SK-N-SH treated with all-trans-retinoic acid at 6 μM for 48 hours (cell line): ENCODE results near the gene GRM3.

ENCODE experiments used
- ARNTL ChIP-seq: fragments of 450-650 bp; formaldehyde crosslinking; IDR thresholded peaks from 2 replicates; pipeline ENCODE4 v1.5.0; 2020; ENCODE audit warnings: low read depth, mild to moderate bottlenecking, moderate library complexity, borderline replicate concordance
- ISL1 ChIP-seq: fragments of 250-450 bp; sonication (Bioruptor Pico); IDR thresholded peaks from 2 replicates; pipeline ENCODE4 v2.1.2; 2022; ENCODE audit warnings: mild to moderate bottlenecking, moderate library complexity
- PPARA ChIP-seq: fragments of 250-450 bp; sonication (Bioruptor Pico); IDR thresholded peaks from 2 replicates; pipeline ENCODE4 v1.5.0; 2020; ENCODE audit warnings: mild to moderate bottlenecking, borderline replicate concordance
- RARB ChIP-seq: fragments of 250-450 bp; sonication (Bioruptor Pico); IDR thresholded peaks from 2 replicates; pipeline ENCODE4 v1.8.0; 2021; ENCODE audit warnings: mild to moderate bottlenecking, moderate library complexity
- ZFP3 ChIP-seq: fragments of 250-450 bp; sonication (Bioruptor Pico); IDR thresholded peaks from 2 replicates; pipeline ENCODE4 v1.5.0; 2020; ENCODE audit warnings: mild to moderate bottlenecking, moderate library complexity
- ZFP30 ChIP-seq: fragments of 450-650 bp; formaldehyde crosslinking; IDR thresholded peaks from 2 replicates; pipeline ENCODE4 v1.5.0; 2022; ENCODE audit warnings: mild to moderate bottlenecking, moderate library complexity
- TF ChIP-seq, protein P1 (sequence below): fragments of 250-450 bp; sonication (Bioruptor Pico); IDR thresholded peaks from 2 replicates; pipeline ENCODE4 v1.8.0; 2020; ENCODE audit warnings: mild to moderate bottlenecking, moderate library complexity, borderline replicate concordance
- TF ChIP-seq, protein P2 (sequence below): fragments of 250-450 bp; sonication (Bioruptor Pico); IDR thresholded peaks from 2 replicates; pipeline ENCODE4 v1.5.1; 2020; ENCODE audit warnings: low read depth, mild to moderate bottlenecking, moderate library complexity

GRCh38 chr7:86900886-86901285, 257.2 kb downstream of the GRM3 start:
- TF ChIP-seq, protein P1, sequence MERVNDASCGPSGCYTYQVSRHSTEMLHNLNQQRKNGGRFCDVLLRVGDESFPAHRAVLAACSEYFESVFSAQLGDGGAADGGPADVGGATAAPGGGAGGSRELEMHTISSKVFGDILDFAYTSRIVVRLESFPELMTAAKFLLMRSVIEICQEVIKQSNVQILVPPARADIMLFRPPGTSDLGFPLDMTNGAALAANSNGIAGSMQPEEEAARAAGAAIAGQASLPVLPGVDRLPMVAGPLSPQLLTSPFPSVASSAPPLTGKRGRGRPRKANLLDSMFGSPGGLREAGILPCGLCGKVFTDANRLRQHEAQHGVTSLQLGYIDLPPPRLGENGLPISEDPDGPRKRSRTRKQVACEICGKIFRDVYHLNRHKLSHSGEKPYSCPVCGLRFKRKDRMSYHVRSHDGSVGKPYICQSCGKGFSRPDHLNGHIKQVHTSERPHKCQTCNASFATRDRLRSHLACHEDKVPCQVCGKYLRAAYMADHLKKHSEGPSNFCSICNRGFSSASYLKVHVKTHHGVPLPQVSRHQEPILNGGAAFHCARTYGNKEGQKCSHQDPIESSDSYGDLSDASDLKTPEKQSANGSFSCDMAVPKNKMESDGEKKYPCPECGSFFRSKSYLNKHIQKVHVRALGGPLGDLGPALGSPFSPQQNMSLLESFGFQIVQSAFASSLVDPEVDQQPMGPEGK (CRISPR knock-in tag) = no peak
- TF ChIP-seq PPARA = no peak
- no peak for TF ChIP-seq RARB (CRISPR knock-in tag)
- no peak for TF ChIP-seq ZFP30 (CRISPR knock-in tag)
- no peak for TF ChIP-seq ARNTL (CRISPR knock-in tag)
- TF ChIP-seq, protein P2, sequence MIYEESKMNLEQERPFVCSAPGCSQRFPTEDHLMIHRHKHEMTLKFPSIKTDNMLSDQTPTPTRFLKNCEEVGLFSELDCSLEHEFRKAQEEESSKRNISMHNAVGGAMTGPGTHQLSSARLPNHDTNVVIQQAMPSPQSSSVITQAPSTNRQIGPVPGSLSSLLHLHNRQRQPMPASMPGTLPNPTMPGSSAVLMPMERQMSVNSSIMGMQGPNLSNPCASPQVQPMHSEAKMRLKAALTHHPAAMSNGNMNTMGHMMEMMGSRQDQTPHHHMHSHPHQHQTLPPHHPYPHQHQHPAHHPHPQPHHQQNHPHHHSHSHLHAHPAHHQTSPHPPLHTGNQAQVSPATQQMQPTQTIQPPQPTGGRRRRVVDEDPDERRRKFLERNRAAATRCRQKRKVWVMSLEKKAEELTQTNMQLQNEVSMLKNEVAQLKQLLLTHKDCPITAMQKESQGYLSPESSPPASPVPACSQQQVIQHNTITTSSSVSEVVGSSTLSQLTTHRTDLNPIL (CRISPR knock-in tag) = no peak
- no peak for TF ChIP-seq ZFP3 (CRISPR knock-in tag)
- no peak for TF ChIP-seq ISL1 (CRISPR knock-in tag)
